ENCODE data around the gene APOB. TPM values are rescaled to one million over a fixed set of nuclear protein-coding genes. Genes with fewer than 3 reads are reported as not detected.

Gene APOB
- total RNA-seq, 1 experiment from 2014 or later = 234 TPM

DNA sequence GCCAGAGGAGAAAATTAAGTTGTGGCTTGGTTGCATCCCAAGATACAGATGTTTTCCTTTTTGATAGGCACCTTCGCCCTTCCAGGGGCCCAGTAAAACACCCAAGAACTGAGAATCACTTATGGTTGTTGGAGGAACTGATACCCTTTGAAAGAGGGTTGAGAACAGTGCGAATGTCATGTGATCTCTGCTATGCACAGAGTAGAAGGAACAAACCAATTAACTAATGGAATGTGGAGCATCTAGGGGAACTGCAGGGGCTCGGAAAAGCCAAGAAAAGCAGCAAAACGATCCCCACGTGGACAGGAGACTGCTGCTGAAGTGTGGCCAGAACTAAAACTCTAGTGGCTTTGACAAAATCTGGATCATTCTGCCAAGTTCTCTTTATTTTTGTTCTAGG lies 58.8 kb downstream of the APOB start:
- Histone ChIP-seq H3K36me3 (ENCODE audit: control insufficient read depth, insufficient read depth, low read length) (no peaks in the 10 kb centered on the region), H3K9me3 (no peaks in the 10 kb centered on the region), H3K4me1 (no peaks in the 10 kb centered on the region), H3K27me3 (replicated peaks; ENCODE audit: control insufficient read depth, insufficient read depth, low read length) (no peaks in the 10 kb centered on the region), H3K4me3 (ENCODE audit: low read depth, low read length) (no peak overlapping the region)
- TF ChIP-seq, protein P1, sequence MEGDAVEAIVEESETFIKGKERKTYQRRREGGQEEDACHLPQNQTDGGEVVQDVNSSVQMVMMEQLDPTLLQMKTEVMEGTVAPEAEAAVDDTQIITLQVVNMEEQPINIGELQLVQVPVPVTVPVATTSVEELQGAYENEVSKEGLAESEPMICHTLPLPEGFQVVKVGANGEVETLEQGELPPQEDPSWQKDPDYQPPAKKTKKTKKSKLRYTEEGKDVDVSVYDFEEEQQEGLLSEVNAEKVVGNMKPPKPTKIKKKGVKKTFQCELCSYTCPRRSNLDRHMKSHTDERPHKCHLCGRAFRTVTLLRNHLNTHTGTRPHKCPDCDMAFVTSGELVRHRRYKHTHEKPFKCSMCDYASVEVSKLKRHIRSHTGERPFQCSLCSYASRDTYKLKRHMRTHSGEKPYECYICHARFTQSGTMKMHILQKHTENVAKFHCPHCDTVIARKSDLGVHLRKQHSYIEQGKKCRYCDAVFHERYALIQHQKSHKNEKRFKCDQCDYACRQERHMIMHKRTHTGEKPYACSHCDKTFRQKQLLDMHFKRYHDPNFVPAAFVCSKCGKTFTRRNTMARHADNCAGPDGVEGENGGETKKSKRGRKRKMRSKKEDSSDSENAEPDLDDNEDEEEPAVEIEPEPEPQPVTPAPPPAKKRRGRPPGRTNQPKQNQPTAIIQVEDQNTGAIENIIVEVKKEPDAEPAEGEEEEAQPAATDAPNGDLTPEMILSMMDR (IDR thresholded peaks at IDR 0.05; ENCODE audit: insufficient read depth in 1 of 2, low read depth in 1 of 2, low read length in 1 of 2, severe bottlenecking in 1 of 2, unreplicated experiment in 1 of 2) = no peak
- POLR2A ChIA-PET = no interaction called here
- intact Hi-C loops (cut with micrococcal nuclease; ENCODE audit: unreplicated experiment) = no loop called here
- no peak overlapping the region for H3K27ac Mint-ChIP-seq (ENCODE audit: unreplicated experiment)
- H3K4me3 Mint-ChIP-seq (ENCODE audit: unreplicated experiment) = no peak overlapping the region
- DNase-seq = no peak
- no TSS peak for BruUV-seq (replicated peaks)
- no peaks in the 10 kb centered on the region for H3K27me3 Mint-ChIP-seq (ENCODE audit: insufficient read depth, unreplicated experiment)
- no peaks in the 10 kb centered on the region for H3K36me3 Mint-ChIP-seq (ENCODE audit: insufficient read depth, unreplicated experiment)
- no peaks in the 10 kb centered on the region for H3K4me1 Mint-ChIP-seq (ENCODE audit: low read depth, unreplicated experiment)
- CTCF ChIA-PET = no interaction called here
- no peaks in the 10 kb centered on the region for H3K9me3 Mint-ChIP-seq (ENCODE audit: unreplicated experiment)

DNA sequence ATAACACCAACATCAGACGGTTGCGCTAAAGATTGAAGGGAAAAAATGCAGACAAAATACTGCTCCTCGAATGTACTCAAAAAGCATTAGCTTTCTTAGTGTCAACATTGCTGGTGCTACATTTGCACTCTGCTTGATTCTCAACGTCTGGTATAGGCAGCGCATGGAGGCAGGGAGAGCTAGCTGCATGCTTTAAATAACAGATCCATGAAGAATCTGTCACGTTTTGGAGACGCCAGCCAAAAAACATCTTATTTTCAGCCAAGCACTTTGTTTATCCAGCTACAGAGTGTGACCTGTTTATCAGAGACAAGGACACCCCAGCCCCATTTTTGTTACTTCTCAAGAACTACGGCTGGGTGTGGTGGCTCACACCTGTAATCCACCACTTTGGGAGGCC lies 59.5 kb downstream of the APOB start:
- no peaks in the 10 kb centered on the region for H3K9me3 Mint-ChIP-seq (ENCODE audit: unreplicated experiment)
- no peak for DNase-seq
- H3K27me3 Mint-ChIP-seq (ENCODE audit: insufficient read depth, unreplicated experiment) = no peaks in the 10 kb centered on the region
- no peaks in the 10 kb centered on the region for H3K36me3 Mint-ChIP-seq (ENCODE audit: insufficient read depth, unreplicated experiment)
- Histone ChIP-seq H3K9me3 (no peaks in the 10 kb centered on the region), H3K4me1 (no peaks in the 10 kb centered on the region), H3K27me3 (replicated peaks; ENCODE audit: control insufficient read depth, insufficient read depth, low read length) (no peaks in the 10 kb centered on the region), H3K4me3 (ENCODE audit: low read depth, low read length) (no peak overlapping the region), H3K36me3 (ENCODE audit: control insufficient read depth, insufficient read depth, low read length) (no peaks in the 10 kb centered on the region)
- BruUV-seq (replicated peaks) = no TSS peak
- no peaks in the 10 kb centered on the region for H3K4me1 Mint-ChIP-seq (ENCODE audit: low read depth, unreplicated experiment)
- no peak overlapping the region for H3K4me3 Mint-ChIP-seq (ENCODE audit: unreplicated experiment)
- TF ChIP-seq, protein P1 (IDR thresholded peaks at IDR 0.05; ENCODE audit: insufficient read depth in 1 of 2, low read depth in 1 of 2, low read length in 1 of 2, severe bottlenecking in 1 of 2, unreplicated experiment in 1 of 2) = no peak
- H3K27ac Mint-ChIP-seq (ENCODE audit: unreplicated experiment) = no peak overlapping the region
- intact Hi-C loops (cut with micrococcal nuclease; ENCODE audit: unreplicated experiment) = no loop called here
- ChIA-PET CTCF (no interaction called here), POLR2A (no interaction called here)

GRCh38 chr2:20983844-20984243 lies 60.0 kb downstream of the APOB start:
- Mint-ChIP-seq H3K27ac (ENCODE audit: unreplicated experiment) (no peak overlapping the region), H3K9me3 (ENCODE audit: unreplicated experiment) (no peaks in the 10 kb centered on the region), H3K4me1 (ENCODE audit: low read depth, unreplicated experiment) (no peaks in the 10 kb centered on the region), H3K4me3 (ENCODE audit: unreplicated experiment) (no peak overlapping the region), H3K36me3 (ENCODE audit: insufficient read depth, unreplicated experiment) (no peaks in the 10 kb centered on the region), H3K27me3 (ENCODE audit: insufficient read depth, unreplicated experiment) (no peaks in the 10 kb centered on the region)
- intact Hi-C loops (cut with micrococcal nuclease; ENCODE audit: unreplicated experiment) = no loop called here
- ChIA-PET POLR2A (no interaction called here), CTCF (no interaction called here)
- Histone ChIP-seq H3K36me3 (ENCODE audit: control insufficient read depth, insufficient read depth, low read length) (no peaks in the 10 kb centered on the region), H3K27me3 (replicated peaks; ENCODE audit: control insufficient read depth, insufficient read depth, low read length) (no peaks in the 10 kb centered on the region), H3K4me1 (no peaks in the 10 kb centered on the region), H3K4me3 (ENCODE audit: low read depth, low read length) (no peak overlapping the region), H3K9me3 (no peaks in the 10 kb centered on the region)
- TF ChIP-seq, protein P1 (IDR thresholded peaks at IDR 0.05; ENCODE audit: insufficient read depth in 1 of 2, low read depth in 1 of 2, low read length in 1 of 2, severe bottlenecking in 1 of 2, unreplicated experiment in 1 of 2) = no peak
- no peak for DNase-seq
- no TSS peak for BruUV-seq (replicated peaks)

Data from Caco-2 (cell line).